ENCODE measurements around the gene PIK3R1. TPM values are rescaled to one million over a fixed set of nuclear protein-coding genes. Genes with fewer than 3 reads are reported as not detected.

PIK3R1 gene
- total RNA-seq, 4 donors from 2014 or later = 15.9 to 114 (median 40.8) TPM

- no peak for DNase-seq
- peaks cover 0 to 14% (median 0%) of the 10 kb centered on the region in 3 donors for H3K36me3 ChIP-seq
- intact Hi-C loops (cut with DNase I) = no loop called here
- H3K4me3 ChIP-seq = peak overlapping the region; percentile 89 to 98 (median 94)
- H3K4me1 ChIP-seq = peaks cover 0 to 49% (median 9%) of the 10 kb centered on the region in 3 donors
- H3K27ac ChIP-seq = peak overlapping the region; percentile 93 to 98 (median 96)
- no peaks in the 10 kb centered on the region for H3K27me3 ChIP-seq
- TF ChIP-seq, protein P1, sequence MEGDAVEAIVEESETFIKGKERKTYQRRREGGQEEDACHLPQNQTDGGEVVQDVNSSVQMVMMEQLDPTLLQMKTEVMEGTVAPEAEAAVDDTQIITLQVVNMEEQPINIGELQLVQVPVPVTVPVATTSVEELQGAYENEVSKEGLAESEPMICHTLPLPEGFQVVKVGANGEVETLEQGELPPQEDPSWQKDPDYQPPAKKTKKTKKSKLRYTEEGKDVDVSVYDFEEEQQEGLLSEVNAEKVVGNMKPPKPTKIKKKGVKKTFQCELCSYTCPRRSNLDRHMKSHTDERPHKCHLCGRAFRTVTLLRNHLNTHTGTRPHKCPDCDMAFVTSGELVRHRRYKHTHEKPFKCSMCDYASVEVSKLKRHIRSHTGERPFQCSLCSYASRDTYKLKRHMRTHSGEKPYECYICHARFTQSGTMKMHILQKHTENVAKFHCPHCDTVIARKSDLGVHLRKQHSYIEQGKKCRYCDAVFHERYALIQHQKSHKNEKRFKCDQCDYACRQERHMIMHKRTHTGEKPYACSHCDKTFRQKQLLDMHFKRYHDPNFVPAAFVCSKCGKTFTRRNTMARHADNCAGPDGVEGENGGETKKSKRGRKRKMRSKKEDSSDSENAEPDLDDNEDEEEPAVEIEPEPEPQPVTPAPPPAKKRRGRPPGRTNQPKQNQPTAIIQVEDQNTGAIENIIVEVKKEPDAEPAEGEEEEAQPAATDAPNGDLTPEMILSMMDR (IDR thresholded peaks at IDR 0.05) = no peak
- TF ChIP-seq POLR2A (IDR thresholded peaks at IDR 0.05) = no peak
- WGBS, 2 donors = 0% methylated on average over 3 of the region's 3 CpGs
- no peaks in the 10 kb centered on the region for H3K9me3 ChIP-seq
Measured at GRCh38 chr5:68217047-68217355, 1.4 kb downstream of the PIK3R1 start.

- peaks cover 0 to 55% (median 12%) of the 10 kb centered on the region in 3 donors for H3K4me1 ChIP-seq
- 8 to 20% methylated on average over 5 of the region's 5 CpGs for WGBS, 2 donors
- DNase-seq = no peak
- intact Hi-C loops (cut with DNase I) = no loop called here
- no peaks in the 10 kb centered on the region for H3K27me3 ChIP-seq
- peak overlapping the region; percentile 89 to 98 (median 94) for H3K4me3 ChIP-seq
- no peaks in the 10 kb centered on the region for H3K9me3 ChIP-seq
- H3K27ac ChIP-seq = peak overlapping the region; percentile 93 to 98 (median 96)
- TF ChIP-seq POLR2A (IDR thresholded peaks at IDR 0.05) = no peak
- TF ChIP-seq, protein P1 (IDR thresholded peaks at IDR 0.05) = no peak
- peaks cover 0 to 14% (median 0%) of the 10 kb centered on the region in 3 donors for H3K36me3 ChIP-seq
Measured at GRCh38 chr5:68217528-68217927, 2.0 kb downstream of the PIK3R1 start.

DNA sequence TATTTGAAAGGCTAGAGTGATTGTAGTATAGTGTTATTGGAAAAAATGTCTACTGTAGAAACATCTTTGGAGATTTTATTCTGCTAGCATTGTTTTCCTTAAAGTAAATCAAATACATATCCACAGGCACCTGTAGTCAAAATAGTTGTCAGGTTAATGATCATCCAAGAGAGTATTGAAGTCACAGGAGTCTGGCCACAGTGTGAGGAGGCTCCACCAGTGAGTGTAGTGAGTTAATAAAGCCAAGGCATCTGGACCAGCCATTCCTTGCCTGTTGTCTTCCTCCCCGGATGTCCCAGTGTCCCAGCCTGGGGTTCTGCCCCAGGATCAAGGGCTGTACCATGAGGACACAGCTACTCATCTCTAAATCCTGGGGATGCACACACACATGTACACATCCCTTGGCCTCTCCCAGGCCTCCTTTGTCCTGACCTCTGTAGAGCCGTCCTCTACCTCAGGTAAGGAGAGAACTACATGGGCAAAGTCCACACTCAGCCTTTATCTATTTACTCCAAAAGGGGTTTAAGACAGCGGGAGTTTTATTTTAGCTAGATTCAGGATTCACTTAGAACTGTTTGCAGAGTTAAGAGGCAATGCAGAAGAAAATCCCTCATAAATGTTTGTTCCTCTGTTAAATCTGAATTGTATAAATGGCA lies 3.7 kb downstream of the PIK3R1 start:
- no peak for TF ChIP-seq POLR2A (IDR thresholded peaks at IDR 0.05)
- TF ChIP-seq, protein P1 (IDR thresholded peaks at IDR 0.05) = no peak
- 54 to 65% methylated on average over 3 of the region's 3 CpGs for WGBS, 2 donors
- Histone ChIP-seq H3K27ac (peak overlapping the region in 1 of 4 donors; percentile 98), H3K27me3 (no peaks in the 10 kb centered on the region), H3K4me1 (peaks cover 0 to 67% (median 16%) of the 10 kb centered on the region in 3 donors), H3K4me3 (peak overlapping the region in 3 of 4 donors; percentile 89 to 98 (median 93)), H3K9me3 (no peaks in the 10 kb centered on the region), H3K36me3 (peaks cover 0 to 14% (median 0%) of the 10 kb centered on the region in 3 donors)
- intact Hi-C loops (cut with DNase I) = no loop called here
- no peak for DNase-seq

DNA sequence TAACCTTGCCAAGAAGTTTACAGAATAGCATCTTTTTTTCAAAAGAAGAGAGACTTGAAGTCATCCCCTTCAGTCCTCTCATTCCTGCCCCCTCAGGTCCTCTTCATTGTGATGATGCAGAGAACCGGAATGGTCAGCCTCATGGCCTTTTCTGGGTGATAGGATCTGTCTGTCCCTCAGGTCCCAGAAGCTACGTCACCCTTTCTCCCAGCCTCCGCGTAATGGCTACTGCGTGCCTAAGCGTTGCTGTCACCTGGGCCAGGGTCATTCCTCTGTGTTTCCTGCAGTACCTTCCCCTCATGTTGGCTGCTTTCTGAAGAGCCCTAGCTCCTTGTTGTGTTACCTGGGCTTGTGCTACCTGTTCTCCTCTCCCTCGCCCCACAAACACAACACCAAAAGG lies 4.7 kb downstream of the PIK3R1 start:
- no peaks in the 10 kb centered on the region for H3K9me3 ChIP-seq
- intact Hi-C loops (cut with DNase I) = no loop called here
- H3K36me3 ChIP-seq = peaks cover 0 to 14% (median 0%) of the 10 kb centered on the region in 3 donors
- 96 to 97% methylated on average over 7 of the region's 7 CpGs for WGBS, 2 donors
- peaks cover 6 to 73% (median 21%) of the 10 kb centered on the region in 3 donors for H3K4me1 ChIP-seq
- H3K4me3 ChIP-seq = peak overlapping the region in 3 of 4 donors; percentile 89 to 98 (median 93)
- no peaks in the 10 kb centered on the region for H3K27me3 ChIP-seq
- no peak for TF ChIP-seq POLR2A (IDR thresholded peaks at IDR 0.05)
- TF ChIP-seq, protein P1 (IDR thresholded peaks at IDR 0.05) = no peak
- H3K27ac ChIP-seq = peak overlapping the region in 1 of 4 donors; percentile 98
- no peak for DNase-seq

- Histone ChIP-seq H3K36me3 (peaks cover 0 to 16% (median 0%) of the 10 kb centered on the region in 3 donors), H3K9me3 (no peaks in the 10 kb centered on the region), H3K4me3 (peak overlapping the region in 1 of 4 donors; percentile 98), H3K4me1 (peaks cover 12 to 80% (median 28%) of the 10 kb centered on the region in 3 donors), H3K27me3 (no peaks in the 10 kb centered on the region), H3K27ac (no peak overlapping the region)
- 77 to 88% methylated on average over 2 of the region's 2 CpGs for WGBS, 2 donors
- TF ChIP-seq, protein P1 (IDR thresholded peaks at IDR 0.05) = no peak
- TF ChIP-seq POLR2A (IDR thresholded peaks at IDR 0.05) = no peak
- intact Hi-C loops (cut with DNase I) = no loop called here
- DNase-seq = no peak
Measured at GRCh38 chr5:68220914-68221313, 5.4 kb downstream of the PIK3R1 start.

All from esophagus squamous epithelium (tissue), 5 donors.